Measurements from ENCODE around the gene ADM.
"Not testable (repeated sequence)": the region's sequence is repeated elsewhere in the genome, so short reads cannot be mapped to it uniquely, and the experiment has no call there.

ADM gene, protein sequence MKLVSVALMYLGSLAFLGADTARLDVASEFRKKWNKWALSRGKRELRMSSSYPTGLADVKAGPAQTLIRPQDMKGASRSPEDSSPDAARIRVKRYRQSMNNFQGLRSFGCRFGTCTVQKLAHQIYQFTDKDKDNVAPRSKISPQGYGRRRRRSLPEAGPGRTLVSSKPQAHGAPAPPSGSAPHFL

DNA sequence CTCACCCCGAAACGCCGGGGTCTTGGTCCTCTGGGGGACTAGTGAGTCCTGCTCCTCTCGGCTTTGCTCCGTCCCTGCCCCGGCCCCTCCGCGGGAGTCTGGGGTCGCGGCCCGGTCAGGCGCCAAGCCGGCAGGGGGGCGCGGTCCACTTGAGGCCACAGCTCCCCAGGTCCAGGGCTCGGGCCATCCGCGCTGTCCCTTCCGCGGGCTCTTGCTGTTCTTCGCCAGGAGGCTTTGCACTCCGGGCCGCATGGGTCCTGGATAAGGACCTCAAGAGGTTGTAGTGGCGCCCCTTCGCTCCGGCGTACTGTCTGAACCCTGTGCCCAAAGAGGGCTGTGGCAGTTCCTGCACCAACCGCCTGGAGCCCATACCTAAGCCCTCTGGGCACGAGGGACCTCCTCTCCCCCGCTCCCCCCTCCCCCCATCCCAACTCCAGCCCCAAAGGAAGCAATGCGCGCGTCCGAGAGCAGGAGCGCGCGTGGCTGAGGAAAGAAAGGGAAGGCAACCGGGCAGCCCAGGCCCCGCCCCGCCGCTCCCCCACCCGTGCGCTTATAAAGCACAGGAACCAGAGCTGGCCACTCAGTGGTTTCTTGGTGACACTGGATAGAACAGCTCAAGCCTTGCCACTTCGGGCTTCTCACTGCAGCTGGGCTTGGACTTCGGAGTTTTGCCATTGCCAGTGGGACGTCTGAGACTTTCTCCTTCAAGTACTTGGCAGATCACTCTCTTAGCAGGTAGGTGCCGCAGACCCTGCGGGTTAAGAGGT lies at the start of gene ADM:
Gene ADM (plus strand): TSS at position 579 of the 767 bp plus-strand sequence. CDS start 628 bp downstream, outside the sequence.
- DNase-seq (ENCODE audit: low read depth): no peak

DNA sequence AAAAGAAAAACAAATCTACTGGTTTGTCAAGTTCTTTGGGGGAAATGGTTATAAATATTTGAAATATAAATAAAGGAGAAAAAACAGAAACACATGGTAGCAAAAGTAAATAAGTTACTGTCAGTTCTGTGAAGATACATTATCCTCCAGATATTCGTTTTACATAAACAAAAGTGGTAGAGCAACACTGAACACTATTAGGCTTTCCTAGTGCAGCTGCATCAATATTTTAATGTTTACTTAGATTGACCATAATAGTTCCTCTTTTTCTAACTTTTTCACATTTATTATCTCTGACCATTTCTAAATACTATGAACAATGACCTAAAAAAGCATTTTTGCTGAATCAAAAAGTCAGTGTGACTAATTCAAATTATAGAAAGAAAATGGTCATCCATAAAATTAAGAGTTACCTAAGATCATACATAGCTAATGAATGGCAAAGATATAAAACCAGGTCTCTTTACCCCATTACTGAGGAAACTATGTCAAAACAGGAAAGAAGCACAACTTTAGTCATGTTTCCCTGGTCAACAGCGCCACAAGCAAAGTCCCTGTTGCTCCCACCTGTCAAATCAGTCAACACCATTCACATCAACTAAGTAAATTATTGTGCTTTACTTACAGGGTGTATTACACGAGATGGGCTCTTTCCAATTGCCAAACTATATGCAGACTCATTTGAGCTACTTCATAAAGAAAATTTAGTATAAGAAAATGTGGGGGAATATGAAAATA lies 49.3 kb upstream of the ADM start:
- DNase-seq (ENCODE audit: low read depth): no peak

DNA sequence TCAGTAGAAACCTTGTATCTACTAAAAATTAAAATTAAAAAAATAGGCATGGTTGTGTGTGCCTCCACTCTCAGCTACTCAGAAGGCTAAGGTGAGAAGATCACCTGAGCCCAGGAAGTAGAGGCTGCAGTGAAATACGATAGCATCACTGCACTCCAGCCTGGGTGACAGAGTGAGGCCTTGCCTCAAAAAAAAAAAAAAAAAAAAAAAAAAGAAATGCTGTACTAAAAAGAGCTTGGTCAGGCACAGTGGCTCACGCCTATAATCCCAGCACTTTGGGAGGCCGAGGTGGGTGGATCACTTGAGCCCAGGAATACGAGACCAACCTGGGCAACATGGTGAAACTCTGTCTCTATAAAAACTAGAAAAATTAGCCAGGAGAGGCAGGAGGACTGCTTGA lies 47.4 kb upstream of the ADM start:
- DNase-seq (ENCODE audit: low read depth): no peak

DNA sequence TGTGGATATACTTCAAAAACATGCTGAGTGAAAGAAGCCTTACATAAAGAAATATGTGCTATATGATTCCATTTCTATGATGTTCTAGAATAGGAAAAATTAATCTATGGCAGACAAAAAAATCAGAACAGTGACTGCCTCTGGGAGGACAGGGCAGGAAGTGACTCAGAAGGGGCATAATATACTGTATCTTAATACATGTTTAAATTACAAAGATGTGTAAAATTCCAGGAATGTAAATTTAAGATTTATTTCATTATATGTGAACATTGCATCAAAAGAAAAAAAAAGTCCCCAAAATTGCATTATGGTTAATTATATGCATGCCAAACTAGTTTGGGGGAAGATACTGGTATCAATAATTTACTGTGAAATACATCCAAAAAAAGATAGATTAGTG lies 43.1 kb upstream of the ADM start:
- no peak for DNase-seq (ENCODE audit: low read depth)

DNA sequence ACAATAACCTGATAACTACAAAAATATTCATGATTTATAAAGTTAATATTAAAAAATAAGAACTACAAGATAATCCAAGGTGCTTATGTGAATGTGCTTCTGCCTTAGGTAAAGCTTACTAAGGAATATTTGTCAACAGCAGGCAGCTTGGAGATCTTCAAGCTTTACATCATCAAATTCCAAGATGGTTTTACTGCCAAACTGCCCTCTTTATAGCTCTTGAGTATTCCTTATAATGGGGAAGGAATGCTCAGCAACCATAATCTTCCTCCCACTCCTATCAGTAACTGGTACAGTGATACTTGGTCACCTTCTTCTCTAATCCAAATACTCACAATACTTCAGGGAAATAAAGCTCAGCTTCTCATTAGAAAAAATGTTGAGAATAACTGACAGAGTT lies 40.9 kb upstream of the ADM start:
- DNase-seq (ENCODE audit: low read depth): no peak

DNA sequence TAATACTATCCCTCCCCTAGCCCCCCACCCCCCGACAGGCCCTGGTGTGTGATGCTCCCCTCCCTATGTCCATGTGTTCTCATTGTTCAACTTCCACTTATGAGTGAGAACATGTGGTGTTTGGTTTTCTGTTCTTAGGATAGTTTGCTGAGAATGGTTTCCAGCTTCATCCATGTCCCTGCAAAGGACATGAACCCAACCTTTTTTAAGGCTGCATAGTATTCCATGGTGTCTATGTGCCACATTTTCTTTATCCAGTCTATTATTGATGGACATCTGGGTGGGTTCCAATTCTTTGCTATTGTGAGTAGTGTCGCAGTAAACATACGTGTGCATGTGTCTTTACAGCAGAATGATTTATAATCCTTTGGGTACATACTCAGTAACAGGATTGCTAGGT lies 40.2 kb upstream of the ADM start:
- DNase-seq (ENCODE audit: low read depth): not testable (repeated sequence)

DNA sequence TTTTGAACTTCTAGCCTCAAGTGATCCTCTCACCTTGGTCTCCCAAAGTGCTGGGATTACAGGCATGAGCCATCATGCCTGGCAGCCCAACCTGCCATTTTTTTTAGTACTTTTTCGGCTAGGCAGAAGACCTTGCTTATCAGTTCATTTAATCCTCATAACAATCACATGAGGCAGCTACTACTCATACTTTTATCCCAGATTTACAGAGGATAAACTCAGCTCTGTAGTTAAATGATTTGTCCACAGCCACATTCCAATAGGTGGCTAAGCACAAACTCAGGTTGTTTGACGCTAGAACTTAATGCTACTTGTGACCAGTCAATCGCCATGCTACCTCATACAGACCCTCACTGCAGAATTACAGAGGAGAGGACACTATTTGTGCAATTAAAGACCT lies 38.9 kb upstream of the ADM start:
- no peak for DNase-seq (ENCODE audit: low read depth)

DNA sequence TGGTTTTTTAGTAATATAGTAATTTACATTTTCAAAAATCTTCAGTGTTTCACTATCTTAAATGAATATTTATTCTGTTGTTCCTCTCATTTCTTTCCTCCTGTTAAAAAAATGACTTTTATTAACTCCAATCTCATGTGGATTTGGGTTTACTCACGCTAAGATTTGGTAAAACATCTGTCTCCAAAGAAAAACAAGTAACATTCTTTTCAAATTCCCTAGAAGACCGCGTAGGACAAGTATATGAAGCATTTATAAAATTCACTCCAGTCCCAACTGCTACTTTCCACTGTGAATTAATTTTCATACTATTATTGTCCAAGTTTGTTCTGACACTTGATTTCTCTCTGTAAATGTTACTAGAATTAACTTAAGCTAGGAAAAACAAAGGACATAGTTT lies 37.1 kb upstream of the ADM start:
- DNase-seq (ENCODE audit: low read depth): no peak

DNA sequence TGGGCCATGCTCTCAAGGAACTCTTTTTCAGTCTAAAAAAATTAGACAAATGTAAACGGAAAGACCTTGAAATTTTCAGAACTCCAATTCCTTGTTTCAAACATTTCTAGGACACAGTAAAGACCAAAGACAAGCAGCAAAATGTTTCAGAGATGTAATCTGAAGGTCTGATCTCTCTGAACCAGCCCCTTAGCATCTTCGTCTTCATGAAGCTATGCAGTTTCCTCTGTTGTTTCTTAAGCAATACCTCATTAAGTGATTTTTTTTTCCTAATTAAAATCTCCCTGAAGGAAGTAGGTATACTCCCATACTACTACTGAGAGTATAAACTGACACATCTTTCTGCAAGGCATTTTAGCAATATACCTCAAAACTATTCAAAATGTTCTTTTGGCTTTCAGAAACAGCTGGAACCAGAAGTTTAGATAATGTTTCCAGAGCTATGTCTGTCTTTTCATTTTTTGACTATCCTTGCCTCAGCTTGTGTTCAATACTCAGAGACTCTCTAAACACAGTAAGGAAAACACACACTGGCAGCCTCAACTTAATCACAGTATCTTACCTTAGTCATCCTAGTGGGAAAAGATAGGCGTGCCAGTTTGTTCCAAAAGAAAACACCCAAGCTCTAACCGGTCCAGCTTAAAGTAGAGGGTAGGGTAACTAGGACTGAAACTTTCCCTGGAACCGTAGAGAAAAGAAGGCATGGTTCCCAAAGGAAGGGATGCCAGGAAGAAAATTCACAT lies 36.0 kb upstream of the ADM start:
- DNase-seq (ENCODE audit: low read depth): no peak

DNA sequence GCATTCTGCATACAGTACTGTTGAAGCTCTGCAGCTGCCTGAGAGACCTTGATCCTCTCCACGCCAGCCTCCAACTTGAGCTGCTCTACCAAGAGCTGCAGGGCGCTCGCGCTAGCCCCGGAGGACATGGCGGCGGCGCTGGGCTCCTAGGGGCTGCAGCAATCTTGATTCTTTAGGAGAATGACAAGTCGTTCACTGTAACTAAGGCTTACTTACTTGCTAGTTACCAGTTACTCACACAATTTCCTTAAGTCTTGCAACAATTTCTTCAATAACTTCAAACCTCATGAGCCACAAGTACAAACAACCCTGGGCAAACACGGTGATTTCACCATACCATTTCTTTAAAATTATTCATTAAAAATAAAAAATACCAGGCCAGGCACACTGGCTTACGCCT lies 32.7 kb upstream of the ADM start:
- DNase-seq (ENCODE audit: low read depth): no peak

DNA sequence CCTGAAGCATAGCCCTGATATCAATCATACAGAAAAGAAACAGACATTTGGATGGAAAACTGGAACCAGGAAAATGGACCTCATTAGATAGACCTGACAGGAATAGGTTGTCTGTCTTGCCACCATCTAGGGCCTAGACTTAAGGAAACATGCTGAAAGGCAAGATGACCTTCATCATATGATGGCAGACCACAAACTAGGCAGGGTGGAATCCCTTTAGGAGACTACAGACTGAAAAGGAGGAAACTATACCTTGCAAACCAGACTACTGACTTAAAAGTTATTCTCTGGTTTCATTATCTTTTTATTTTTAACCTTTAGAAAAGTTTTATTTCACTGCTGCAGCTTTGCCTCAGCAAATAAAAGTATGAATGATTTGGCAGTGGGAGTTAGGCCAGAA lies 31.1 kb upstream of the ADM start:
- DNase-seq (ENCODE audit: low read depth): no peak

DNA sequence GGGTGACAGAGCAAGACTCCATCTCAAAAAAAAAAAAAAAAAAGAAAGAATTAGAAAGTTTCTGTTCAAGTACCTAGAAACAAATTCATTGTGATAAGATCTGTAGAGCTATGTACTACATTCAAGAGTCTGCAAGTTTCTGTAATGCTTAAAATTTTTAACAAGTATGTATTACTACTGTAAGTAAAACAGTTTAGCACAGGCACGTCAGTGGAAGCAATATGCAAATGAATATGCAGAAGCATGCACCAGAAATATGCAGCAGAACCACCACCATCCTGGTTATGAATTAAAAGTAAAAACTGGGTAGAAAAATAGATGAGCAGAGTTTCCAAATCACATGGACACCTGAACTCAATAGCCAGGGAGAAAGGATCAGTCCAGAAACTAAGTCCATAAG lies 30.1 kb upstream of the ADM start:
- no peak for DNase-seq (ENCODE audit: low read depth)

DNA sequence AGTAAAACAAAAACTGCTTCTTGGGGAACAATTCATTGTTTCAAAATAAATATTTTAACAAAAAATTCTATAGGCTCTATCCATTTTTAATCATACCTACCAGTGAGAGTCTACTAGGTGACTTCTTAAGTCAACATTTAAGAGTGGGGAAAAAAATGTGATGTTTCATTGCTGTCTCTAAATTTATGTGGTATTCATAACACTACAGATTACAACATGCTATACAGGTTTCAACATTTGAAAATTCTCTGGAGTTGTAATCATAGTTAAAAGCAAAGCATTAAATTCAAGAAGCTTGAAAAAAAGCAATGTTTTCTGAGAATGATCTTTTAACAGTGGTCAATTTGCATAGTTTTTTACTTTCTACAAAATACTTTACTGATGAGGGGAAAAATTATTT lies 29.2 kb upstream of the ADM start:
- DNase-seq (ENCODE audit: low read depth): no peak

DNA sequence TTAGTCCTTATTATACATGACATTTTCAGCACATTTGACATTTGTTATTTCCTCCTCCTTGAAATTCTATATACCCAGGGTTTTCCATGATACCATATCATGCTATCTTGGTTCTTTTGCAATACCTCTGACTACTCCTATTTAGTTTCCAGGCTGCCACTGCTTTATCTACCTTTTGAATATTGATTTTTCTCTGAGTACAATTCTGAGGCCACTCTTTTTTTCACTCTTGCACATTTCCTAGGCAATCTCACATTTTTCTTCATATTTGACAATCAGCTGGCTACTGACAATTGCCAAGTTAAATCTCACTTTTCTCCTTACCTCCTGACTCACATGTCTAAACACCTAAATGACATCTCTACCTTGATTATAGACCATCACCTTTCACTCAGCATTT lies 22.8 kb upstream of the ADM start:
- no peak for DNase-seq (ENCODE audit: low read depth)

DNA sequence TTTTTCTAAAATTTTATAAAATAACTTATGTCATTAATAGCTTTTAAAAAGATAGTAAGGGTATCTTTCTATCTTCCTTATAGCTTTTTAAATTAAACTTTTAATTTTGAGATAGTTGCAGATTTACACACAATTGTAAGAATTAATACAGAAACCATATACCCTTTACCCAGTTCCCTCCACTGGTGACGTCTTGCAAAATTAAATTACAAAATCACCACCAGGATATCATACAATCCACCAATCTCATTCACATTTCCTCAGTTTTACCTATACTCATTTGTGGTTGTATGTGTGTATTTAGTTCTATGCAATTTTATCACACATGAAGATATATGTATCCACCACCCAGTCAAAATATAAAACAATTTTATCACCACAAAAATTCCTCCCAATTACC lies 20.9 kb upstream of the ADM start:
- DNase-seq (ENCODE audit: low read depth): no peak

DNA sequence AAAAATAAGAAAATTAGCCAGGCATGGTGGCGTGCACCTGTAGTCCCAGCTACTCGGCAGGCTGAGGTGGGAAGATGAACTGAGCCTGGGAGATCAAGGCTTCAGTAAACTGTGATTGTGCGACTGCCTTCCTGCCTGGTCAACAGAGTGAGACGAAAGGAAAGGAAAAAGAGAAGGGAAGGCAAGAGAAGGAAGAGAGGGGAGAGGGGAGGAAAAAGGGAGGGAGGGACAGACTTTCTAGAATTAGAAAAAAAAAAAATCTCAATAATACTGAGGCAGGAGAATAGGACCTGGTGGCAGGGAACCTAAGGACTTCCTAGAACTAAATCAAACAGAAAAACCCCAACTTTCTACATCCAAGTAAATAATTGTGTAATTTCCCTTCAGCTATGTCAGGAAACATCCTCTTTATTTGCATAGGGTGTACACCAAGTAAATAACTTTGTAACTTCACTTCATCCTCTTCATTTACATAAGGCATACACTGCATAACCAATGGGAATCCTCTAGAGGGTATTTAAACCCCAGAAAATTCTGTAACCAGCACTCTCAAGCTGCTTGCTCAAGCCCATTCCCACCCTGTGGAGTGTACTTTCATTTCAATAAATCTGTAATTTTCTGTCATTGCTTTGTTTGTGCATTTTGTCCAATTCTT lies 19.6 kb upstream of the ADM start:
- no peak for DNase-seq (ENCODE audit: low read depth)

DNA sequence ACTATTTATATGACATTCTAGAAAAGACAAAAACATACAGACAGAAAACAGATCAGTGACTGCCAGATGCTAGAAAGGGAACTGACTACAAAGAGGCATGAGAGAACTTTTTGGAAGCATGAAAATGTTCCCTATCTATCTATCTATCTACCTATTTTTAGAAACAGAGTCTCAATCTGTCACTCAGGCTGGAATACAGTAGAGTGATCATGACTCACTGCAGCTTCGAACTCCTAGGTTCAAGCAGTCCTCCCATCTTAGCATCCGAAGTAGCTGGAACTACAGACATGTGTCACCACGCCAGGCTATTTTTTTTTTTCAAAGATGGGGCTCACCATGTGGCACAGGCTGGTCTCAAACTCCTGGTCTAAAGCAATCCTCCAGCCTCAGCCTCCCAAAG lies 17.7 kb upstream of the ADM start:
- no peak for DNase-seq (ENCODE audit: low read depth)

DNA sequence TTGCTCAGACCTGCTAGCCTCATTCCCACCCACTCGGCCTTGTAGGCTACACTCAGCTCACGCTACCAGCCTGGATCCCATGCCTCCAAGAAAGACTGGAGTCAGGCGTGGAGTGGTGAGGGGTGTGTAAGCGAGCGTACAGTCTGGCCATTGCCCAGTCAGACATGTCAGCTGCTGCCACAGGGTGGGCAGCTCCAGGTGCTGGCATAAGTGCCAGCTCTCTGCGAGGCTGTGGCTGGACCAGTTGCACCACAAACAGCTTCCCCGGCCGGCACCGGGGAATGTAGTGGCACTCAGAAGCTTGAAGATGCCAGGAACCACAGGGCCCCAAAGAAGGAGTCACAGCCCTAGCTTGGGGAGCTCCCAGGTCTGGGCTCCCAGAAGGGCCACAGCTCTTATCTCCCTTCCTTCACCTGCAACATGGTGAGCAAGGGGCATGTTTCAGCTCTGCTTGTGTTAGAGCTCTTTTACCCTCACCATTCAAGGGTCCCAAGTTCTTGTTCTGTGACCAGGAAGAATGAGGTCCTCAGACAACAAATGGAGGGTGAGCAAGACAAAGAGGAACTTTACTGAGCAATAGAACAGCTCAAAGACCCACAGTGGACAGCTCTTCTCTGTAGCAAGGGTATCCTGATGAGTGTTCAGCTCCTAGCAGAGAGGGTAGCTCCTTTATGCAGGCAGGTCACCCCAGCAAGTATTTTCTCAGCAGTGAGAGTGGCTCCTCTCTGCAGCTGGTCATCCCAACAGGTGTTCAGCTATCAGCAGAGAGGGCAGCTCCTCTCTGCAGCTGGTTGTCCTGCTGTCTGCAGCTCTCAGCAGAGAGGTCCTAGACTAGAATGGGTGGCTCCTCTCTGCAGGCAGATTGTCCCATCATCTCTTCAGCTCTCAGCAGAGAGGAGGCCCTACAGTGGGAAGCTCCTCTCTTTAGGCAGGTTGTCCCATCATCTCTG lies 16.8 kb upstream of the ADM start:
- no peak for DNase-seq (ENCODE audit: low read depth)

DNA sequence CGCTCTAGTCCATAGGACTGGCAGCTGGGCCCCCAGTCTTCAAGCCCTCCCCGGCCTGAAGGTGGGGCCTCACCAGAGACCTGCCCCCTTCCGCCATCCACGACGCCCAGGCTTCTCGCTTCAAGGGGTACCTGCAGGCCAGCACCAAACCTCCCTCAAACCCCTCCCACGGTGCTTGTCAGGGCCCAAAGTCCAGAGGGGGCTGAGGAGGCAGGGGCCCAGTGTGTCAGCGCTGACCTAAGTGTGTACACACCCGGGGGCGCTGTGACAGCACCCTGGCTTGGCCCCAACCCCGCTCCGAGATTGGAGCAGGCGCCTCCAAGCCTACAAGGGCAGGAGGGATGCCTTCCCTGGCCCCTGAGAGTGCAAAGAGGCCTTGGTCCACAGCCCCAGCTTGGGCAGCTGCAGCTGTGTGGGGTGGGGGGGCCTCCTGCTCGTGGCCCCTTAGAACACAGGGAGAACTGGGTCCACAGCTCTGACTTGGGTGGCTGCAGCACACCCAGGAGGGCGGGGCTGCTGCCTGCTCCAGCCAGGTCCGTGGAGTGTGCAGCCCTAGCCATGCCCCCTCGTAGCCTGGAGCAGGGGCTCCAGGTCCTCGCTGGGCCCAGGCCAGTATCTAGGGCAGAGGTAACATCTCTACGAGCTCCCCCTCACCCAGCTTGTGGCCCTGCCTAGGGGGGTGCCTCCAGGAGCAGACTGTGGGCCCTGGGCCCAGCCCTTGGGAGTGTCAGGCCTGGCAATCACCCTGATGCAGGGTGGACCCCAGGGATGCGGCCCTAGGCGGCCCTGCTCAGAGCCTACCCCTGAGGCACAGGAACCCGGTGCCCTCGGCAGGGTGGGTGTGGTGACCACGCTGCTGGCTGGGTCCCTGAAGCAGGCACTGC lies 15.8 kb upstream of the ADM start:
- no peak for DNase-seq (ENCODE audit: low read depth)

Data from stimulated activated CD4-positive, alpha-beta T cell treated with anti-CD3 and anti-CD28 coated beads, Interleukin-2, amount 100 ng/mL, for 4 hours (primary cell).